Prostate gland (tissue), 2 donors: ENCODE measurements around the gene TBC1D22B.

Experiments
- POLR2A ChIP-seq: fragments of 450-650 bp; IDR thresholded peaks from one replicate; pipeline ENCODE4 v1.6.1; 2016; ENCODE audit warnings: antibody characterized with exemption, mild to moderate bottlenecking
- TF ChIP-seq, protein P1 (sequence below), 4 experiments: fragments of 200-600 bp in 2 of 4; fragments of 450-650 bp in 2 of 4; sonication (generic) in 2 of 4; IDR thresholded peaks; 1 replicate in 3 of 4; 2 replicates in 1 of 4; pipeline ENCODE4 v1.5.1; 2016 to 2019; ENCODE audit warnings: antibody characterized with exemption in 4 of 4, mild to moderate bottlenecking in 2 of 4, moderate library complexity in 2 of 4

GRCh38 chr6:37275350-37275749 lies 17.8 kb downstream of the TBC1D22B start:
- TF ChIP-seq, protein P1, sequence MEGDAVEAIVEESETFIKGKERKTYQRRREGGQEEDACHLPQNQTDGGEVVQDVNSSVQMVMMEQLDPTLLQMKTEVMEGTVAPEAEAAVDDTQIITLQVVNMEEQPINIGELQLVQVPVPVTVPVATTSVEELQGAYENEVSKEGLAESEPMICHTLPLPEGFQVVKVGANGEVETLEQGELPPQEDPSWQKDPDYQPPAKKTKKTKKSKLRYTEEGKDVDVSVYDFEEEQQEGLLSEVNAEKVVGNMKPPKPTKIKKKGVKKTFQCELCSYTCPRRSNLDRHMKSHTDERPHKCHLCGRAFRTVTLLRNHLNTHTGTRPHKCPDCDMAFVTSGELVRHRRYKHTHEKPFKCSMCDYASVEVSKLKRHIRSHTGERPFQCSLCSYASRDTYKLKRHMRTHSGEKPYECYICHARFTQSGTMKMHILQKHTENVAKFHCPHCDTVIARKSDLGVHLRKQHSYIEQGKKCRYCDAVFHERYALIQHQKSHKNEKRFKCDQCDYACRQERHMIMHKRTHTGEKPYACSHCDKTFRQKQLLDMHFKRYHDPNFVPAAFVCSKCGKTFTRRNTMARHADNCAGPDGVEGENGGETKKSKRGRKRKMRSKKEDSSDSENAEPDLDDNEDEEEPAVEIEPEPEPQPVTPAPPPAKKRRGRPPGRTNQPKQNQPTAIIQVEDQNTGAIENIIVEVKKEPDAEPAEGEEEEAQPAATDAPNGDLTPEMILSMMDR (IDR thresholded peaks at IDR 0.05) = no peak
- no peak for TF ChIP-seq POLR2A
